Activated CD4-positive, alpha-beta T cell treated with anti-CD3 and anti-CD28 coated beads for 4 hours (primary cell): ENCODE results near the gene FRRS1.

Experiments used
- DNase-seq, 2 donors: peaks; one replicate each; pipeline ENCODE4 v3.0.0-alpha.2; 2020

Gene FRRS1

GRCh38 chr1:99674115-99675064, 92.0 kb downstream of the FRRS1 start:
- DNase-seq, result no peak

DNA sequence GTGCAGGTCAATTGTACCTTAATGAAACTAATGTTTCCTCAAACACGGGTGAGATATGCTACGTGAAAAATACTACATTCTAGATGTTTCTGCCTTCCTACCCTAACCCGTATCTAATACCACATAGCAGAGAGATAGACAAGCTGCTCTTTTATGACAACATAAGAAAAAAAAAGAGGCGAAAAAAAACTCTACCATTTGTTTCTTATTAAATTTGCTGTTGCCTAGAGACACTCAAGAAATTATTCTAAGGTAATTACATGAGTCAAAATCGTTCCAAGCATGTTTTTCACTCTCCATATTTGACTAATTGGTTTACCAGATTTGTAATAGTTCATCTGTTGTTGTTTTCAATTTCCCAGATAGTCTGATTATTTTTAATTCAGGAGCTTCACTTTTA, 93.1 kb downstream of the FRRS1 start:
- DNase-seq, result no peak

GRCh38 chr1:99672530-99673213, 93.8 kb downstream of the FRRS1 start:
- DNase-seq, result no peak

DNA sequence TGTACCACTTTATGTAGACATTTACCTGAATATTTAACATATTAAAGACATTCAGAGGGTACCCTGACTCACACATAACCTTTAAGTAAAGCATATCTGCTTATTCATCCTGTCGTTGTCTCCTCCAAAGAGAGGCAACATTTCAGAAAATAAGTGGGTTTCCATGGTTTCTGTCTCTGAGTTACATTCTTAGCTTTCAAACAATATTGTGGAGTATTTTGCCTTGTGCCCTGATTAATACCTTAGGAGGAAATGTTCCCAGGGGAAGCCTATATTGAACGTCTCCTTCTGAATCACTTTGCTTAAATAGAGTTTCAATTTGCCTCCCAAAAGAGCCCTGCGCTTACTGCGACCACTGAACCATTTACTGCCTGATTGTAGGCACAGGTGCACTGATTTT, 94.4 kb downstream of the FRRS1 start:
- no peak for DNase-seq

DNA sequence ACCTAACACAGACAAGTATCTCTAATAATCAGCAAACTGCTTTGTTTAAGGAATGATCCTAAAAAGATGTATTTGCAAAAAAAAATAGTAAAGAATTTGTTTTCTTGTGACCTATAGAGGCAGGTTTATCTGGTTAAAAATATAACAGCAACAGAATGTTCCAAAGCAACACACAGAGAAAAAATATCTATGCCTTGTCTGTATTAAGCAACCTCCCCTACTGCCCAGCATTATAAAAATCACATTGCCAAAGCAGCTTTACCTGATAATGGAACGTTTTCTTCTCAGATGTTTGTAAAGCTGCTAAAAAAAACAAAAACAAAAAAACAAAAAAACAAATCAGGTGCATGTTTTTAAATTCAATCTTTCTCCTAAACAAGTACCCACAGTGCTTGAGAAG, 95.9 kb downstream of the FRRS1 start:
- DNase-seq, result no peak

DNA sequence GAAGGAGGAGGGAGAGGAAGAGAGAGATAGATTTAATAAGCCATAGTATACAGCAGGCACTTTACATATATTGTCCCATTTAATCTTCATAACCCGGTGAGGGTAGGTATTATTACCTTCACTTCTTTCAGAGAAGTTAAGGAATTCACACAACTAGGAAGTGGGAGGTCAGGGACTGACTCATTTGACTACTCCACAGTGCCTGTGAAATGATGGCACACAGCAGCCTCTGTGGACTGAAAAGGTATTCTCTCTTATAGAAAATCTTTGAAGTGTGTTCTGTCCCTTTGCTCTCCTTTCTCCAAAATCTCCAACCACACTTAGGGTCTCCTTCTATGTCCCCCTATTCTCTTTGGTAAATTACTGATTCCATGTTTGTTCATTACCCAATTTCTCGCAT, 96.6 kb downstream of the FRRS1 start:
- DNase-seq, result no peak

- no peak for DNase-seq
Measured at GRCh38 chr1:99669376-99669775, 97.1 kb downstream of the FRRS1 start.

GRCh38 chr1:99665212-99665611, 101.2 kb downstream of the FRRS1 start:
- no peak for DNase-seq

DNA sequence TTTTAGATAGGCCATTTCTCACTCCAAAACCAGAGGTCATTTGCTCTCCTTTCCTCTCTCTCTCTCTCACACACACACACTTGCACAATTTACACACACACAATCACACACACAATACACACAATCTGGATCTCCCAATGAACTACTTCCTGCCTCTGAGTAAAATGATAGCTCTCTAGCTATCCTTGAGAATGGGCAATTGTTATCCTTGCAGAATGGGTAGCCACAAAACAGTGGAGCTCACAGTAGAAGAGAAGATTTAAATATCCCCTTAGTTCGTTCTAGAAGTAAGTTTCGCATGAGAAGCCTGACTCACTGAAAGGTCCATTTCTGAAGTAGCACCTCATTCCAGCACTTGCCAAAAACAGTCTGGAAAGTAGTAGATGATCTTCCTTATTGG, 102.9 kb downstream of the FRRS1 start:
- no peak for DNase-seq

GRCh38 chr1:99662539-99663080, 103.8 kb downstream of the FRRS1 start:
- DNase-seq, result no peak

GRCh38 chr1:99661780-99662179, 104.7 kb downstream of the FRRS1 start:
- DNase-seq, result no peak

GRCh38 chr1:99660496-99660895, 105.9 kb downstream of the FRRS1 start:
- DNase-seq, result no peak

DNA sequence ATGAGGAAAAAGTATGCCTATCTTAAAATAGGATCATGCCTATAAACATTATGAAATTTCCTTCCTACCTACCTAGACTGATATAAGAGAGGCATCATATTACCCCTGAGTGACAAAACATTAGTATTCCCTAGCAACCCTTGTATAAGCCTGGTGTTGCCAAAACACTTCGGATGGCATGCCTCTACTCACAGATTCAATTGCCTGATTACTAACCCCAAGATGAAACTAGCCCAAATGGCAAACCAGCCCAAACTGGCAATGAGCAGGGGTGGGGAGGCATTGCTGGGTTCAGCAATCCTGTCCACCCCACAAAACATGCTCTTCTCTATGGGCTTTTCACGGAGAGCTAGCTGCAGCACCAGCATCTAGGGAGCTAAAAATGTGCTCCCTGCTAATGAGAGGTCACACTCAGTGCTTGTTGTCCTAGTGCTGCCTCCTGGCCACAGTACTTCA, 106.7 kb downstream of the FRRS1 start:
- no peak for DNase-seq
